Effector memory CD8-positive, alpha-beta T cell (primary cell): ENCODE results near the gene OPTC.
A peak's percentile ranks its signal among the peaks of the same experiment; 100 is the strongest.
"Not testable (repeated sequence)": the region's sequence is repeated elsewhere in the genome, so short reads cannot be mapped to it uniquely, and the experiment has no call there.

Source experiments
- ATAC-seq: fragments of 150-1000 bp; cut with Tn5 transposase; replicated peaks from 2 replicates; pipeline ENCODE4 v1.10.0; 2021; ENCODE audit warnings: mild to moderate bottlenecking, moderate library complexity
- DNase-seq, 3 experiments: peaks; one replicate each; pipeline ENCODE4 v3.0.0; 2021
- H3K27ac Mint-ChIP-seq, 2 donors: one replicate each; pipeline ENCODE4 v1.8.0; 2022; ENCODE audit warnings: mild to moderate bottlenecking in 2 of 2, mixed read lengths in 2 of 2, moderate library complexity in 2 of 2
- H3K27me3 Mint-ChIP-seq, 2 donors: one replicate each; pipeline ENCODE4 v1.8.0; 2022; ENCODE audit warnings: mixed read lengths in 2 of 2
- H3K36me3 Mint-ChIP-seq: one replicate; pipeline ENCODE4 v1.8.0; 2022; ENCODE audit warnings: mild to moderate bottlenecking, moderate library complexity, mixed read lengths; ENCODE audit not compliant: insufficient read depth
- H3K4me1 Mint-ChIP-seq, 2 donors: one replicate each; pipeline ENCODE4 v1.8.0; 2022; ENCODE audit warnings: low read depth in 2 of 2, mixed read lengths in 2 of 2
- H3K4me3 Mint-ChIP-seq, 2 donors: one replicate each; pipeline ENCODE4 v1.8.0; 2022; ENCODE audit warnings: mild to moderate bottlenecking in 2 of 2, mixed read lengths in 2 of 2, moderate library complexity in 2 of 2
- H3K9me3 Mint-ChIP-seq, 2 donors: one replicate each; pipeline ENCODE4 v1.8.0; 2022; ENCODE audit warnings: mixed read lengths in 2 of 2

The OPTC gene

GRCh38 chr1:203506858-203507626 lies 13.1 kb downstream of the OPTC start:
- peaks cover 0 to 4% of the 10 kb centered on the region in 2 donors for H3K4me1 Mint-ChIP-seq
- DNase-seq (no peak), ATAC-seq (no peak)
- H3K9me3 Mint-ChIP-seq = no peaks in the 10 kb centered on the region
- H3K27ac Mint-ChIP-seq = peak overlapping the region in 1 of 2 donors; percentile 81
- H3K36me3 Mint-ChIP-seq = no peaks in the 10 kb centered on the region
- H3K27me3 Mint-ChIP-seq = peaks cover 0 to 11% of the 10 kb centered on the region in 2 donors
- H3K4me3 Mint-ChIP-seq = no peak overlapping the region

GRCh38 chr1:203507759-203508158 lies 13.8 kb downstream of the OPTC start:
- H3K4me1 Mint-ChIP-seq = peaks cover 0 to 4% of the 10 kb centered on the region in 2 donors
- H3K4me3 Mint-ChIP-seq = no peak overlapping the region
- H3K27me3 Mint-ChIP-seq = peaks cover 5 to 14% of the 10 kb centered on the region in 2 donors
- no peaks in the 10 kb centered on the region for H3K36me3 Mint-ChIP-seq
- H3K27ac Mint-ChIP-seq = no peak overlapping the region
- ATAC-seq = no peak
- no peak for DNase-seq
- H3K9me3 Mint-ChIP-seq = no peaks in the 10 kb centered on the region

- ATAC-seq (no peak), DNase-seq (no peak)
- Mint-ChIP-seq H3K4me1 (peaks cover 0 to 6% of the 10 kb centered on the region in 2 donors), H3K9me3 (no peaks in the 10 kb centered on the region), H3K27ac (no peak overlapping the region), H3K27me3 (peaks cover 6 to 17% of the 10 kb centered on the region in 2 donors), H3K36me3 (no peaks in the 10 kb centered on the region), H3K4me3 (no peak overlapping the region)
Measured at GRCh38 chr1:203508463-203509073, 14.6 kb downstream of the OPTC start.

DNA sequence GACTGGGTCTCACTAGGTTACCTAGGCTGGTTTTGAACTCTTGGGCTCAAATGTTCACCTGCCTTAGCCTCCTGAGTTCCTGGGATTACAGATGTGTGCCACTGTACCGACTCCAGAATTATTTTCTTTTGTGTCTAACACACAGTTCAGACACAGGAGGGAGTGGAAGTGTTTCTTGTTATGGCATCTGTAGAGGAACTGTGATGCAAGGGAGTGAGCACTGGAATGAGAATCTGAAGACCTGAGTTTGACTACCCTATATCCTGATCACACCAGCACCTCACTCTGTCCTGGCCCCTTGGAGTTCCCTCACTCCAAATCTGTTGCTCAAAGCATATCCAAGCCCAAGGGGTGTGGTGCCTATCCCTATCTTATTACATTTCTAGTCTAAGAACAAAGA lies 15.2 kb downstream of the OPTC start:
- peaks cover 0 to 6% of the 10 kb centered on the region in 2 donors for H3K4me1 Mint-ChIP-seq
- no peak overlapping the region for H3K27ac Mint-ChIP-seq
- DNase-seq = no peak

GRCh38 chr1:203511513-203511912 lies 17.6 kb downstream of the OPTC start:
- no peak overlapping the region for H3K4me3 Mint-ChIP-seq
- H3K9me3 Mint-ChIP-seq = no peaks in the 10 kb centered on the region
- peaks cover 0 to 2% of the 10 kb centered on the region in 2 donors for H3K4me1 Mint-ChIP-seq
- DNase-seq (no peak), ATAC-seq (no peak)
- no peaks in the 10 kb centered on the region for H3K36me3 Mint-ChIP-seq
- H3K27ac Mint-ChIP-seq = no peak overlapping the region
- H3K27me3 Mint-ChIP-seq = peaks cover 22 to 33% of the 10 kb centered on the region in 2 donors

More for the DNA sequence above, 15.2 kb downstream of the OPTC start:
- peaks cover 8 to 17% of the 10 kb centered on the region in 2 donors for H3K27me3 Mint-ChIP-seq
- no peaks in the 10 kb centered on the region for H3K9me3 Mint-ChIP-seq
- H3K4me3 Mint-ChIP-seq = no peak overlapping the region
- no peaks in the 10 kb centered on the region for H3K36me3 Mint-ChIP-seq
- ATAC-seq = no peak

DNA sequence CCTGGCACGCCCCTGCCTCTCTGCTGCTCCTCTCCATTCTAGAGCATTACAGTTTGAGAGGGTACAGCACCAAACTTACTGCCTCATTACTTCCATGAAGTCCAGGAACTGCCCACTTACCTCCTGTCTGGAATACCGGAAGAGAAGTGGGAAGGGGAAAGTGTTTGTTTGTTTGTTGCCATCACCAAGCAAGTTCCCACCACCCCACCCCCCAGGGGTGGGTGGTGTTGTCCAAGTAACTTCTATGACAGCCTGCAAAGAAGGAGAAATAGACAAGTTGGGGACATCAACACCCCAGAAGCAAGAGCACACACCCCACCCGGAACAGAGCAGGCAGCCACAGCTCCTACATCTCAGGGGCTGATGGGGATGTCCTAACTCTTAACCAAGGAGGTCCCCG lies 18.0 kb downstream of the OPTC start:
- H3K4me1 Mint-ChIP-seq = peaks cover 0 to 2% of the 10 kb centered on the region in 2 donors
- no peak overlapping the region for H3K4me3 Mint-ChIP-seq
- no peak overlapping the region for H3K27ac Mint-ChIP-seq
- ATAC-seq (no peak), DNase-seq (no peak)
- peaks cover 22 to 33% of the 10 kb centered on the region in 2 donors for H3K27me3 Mint-ChIP-seq
- H3K36me3 Mint-ChIP-seq = no peaks in the 10 kb centered on the region
- no peaks in the 10 kb centered on the region for H3K9me3 Mint-ChIP-seq

GRCh38 chr1:203512517-203512847 lies 18.5 kb downstream of the OPTC start:
- DNase-seq (no peak), ATAC-seq (no peak)
- no peak overlapping the region for H3K27ac Mint-ChIP-seq
- H3K4me1 Mint-ChIP-seq = peaks cover 0 to 2% of the 10 kb centered on the region in 2 donors
- no peaks in the 10 kb centered on the region for H3K36me3 Mint-ChIP-seq
- no peak overlapping the region for H3K4me3 Mint-ChIP-seq
- H3K9me3 Mint-ChIP-seq = no peaks in the 10 kb centered on the region
- H3K27me3 Mint-ChIP-seq = peaks cover 22 to 33% of the 10 kb centered on the region in 2 donors

GRCh38 chr1:203512848-203513584 lies 19.1 kb downstream of the OPTC start:
- Mint-ChIP-seq H3K4me1 (peaks cover 0 to 2% of the 10 kb centered on the region in 2 donors), H3K9me3 (no peaks in the 10 kb centered on the region), H3K27ac (no peak overlapping the region), H3K27me3 (peaks cover 22 to 33% of the 10 kb centered on the region in 2 donors), H3K4me3 (no peak overlapping the region), H3K36me3 (no peaks in the 10 kb centered on the region)
- DNase-seq (no peak), ATAC-seq (peak; percentile 21)

GRCh38 chr1:203513585-203514031 lies 19.7 kb downstream of the OPTC start:
- peaks cover 0 to 2% of the 10 kb centered on the region in 2 donors for H3K4me1 Mint-ChIP-seq
- H3K36me3 Mint-ChIP-seq = no peaks in the 10 kb centered on the region
- no peaks in the 10 kb centered on the region for H3K9me3 Mint-ChIP-seq
- no peak overlapping the region for H3K4me3 Mint-ChIP-seq
- no peak overlapping the region for H3K27ac Mint-ChIP-seq
- H3K27me3 Mint-ChIP-seq = peaks cover 22 to 36% of the 10 kb centered on the region in 2 donors
- no peak for ATAC-seq
- no peak for DNase-seq

DNA sequence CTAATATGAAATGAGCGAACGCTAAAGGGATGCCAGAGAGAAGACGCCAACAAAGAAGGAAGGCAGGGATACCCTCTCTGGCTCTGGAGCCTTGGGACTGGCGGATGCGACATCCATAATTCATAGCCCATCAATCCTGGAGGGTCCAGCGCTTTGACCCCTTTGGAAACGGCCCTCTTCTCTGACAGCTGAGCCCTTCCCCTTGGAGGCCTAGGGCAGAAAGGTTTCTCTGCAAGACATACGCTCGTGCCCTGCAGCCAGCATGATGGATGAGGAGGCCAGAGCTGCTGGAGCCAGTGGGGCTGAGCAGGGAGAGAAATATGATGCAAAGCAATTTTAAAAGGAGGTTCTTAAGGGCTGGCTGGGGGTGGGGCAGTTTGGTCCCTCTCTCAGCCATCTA lies 22.2 kb downstream of the OPTC start:
- H3K4me1 Mint-ChIP-seq = peaks cover 0 to 2% of the 10 kb centered on the region in 2 donors
- H3K4me3 Mint-ChIP-seq = no peak overlapping the region
- DNase-seq = no peak
- no peaks in the 10 kb centered on the region for H3K36me3 Mint-ChIP-seq
- H3K9me3 Mint-ChIP-seq = no peaks in the 10 kb centered on the region
- H3K27me3 Mint-ChIP-seq = peaks cover 22 to 42% of the 10 kb centered on the region in 2 donors
- ATAC-seq = no peak
- H3K27ac Mint-ChIP-seq = no peak overlapping the region

GRCh38 chr1:203516906-203517305 lies 23.0 kb downstream of the OPTC start:
- H3K27ac Mint-ChIP-seq = no peak overlapping the region
- no peaks in the 10 kb centered on the region for H3K9me3 Mint-ChIP-seq
- DNase-seq (no peak), ATAC-seq (no peak)
- peaks cover 0 to 2% of the 10 kb centered on the region in 2 donors for H3K4me1 Mint-ChIP-seq
- H3K36me3 Mint-ChIP-seq = no peaks in the 10 kb centered on the region
- peaks cover 22 to 42% of the 10 kb centered on the region in 2 donors for H3K27me3 Mint-ChIP-seq
- no peak overlapping the region for H3K4me3 Mint-ChIP-seq

DNA sequence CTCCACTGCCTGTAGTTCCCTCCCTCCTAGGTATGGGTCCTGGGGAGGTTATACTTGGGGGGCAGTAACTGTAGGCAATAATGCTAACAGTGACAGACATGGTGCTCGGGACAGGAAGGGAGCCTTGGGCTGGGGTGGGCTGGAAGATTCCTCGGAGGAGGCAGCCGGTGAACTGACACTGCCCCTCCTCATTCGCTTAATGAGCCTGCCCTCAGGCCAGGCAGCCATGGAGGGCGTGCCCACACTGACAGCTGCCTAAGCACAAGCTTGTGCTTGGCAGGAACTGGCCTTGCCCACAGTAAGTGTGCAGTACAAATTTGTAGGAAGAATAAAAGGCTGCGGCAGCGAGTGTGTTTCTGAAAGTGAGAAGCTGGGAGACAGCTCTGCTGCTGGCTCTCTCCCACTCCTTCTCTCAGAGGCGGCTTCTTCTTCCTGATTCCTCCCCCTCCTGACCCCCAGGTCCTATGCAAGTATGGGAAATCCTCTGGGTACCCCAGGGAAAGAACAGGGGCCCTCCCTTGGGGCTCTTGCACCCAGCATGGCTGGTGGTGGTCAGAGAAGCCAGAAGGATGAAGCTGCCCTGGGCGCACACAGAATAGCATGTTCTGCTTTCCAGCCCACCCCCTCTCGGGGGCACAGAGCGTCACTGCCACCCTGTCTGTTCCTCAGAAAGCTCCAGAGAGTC lies 23.6 kb downstream of the OPTC start:
- H3K9me3 Mint-ChIP-seq = no peaks in the 10 kb centered on the region

GRCh38 chr1:203518139-203518538 lies 24.2 kb downstream of the OPTC start:
- H3K36me3 Mint-ChIP-seq = not testable (repeated sequence)

More for the DNA sequence above, 23.6 kb downstream of the OPTC start:
- no peak overlapping the region for H3K27ac Mint-ChIP-seq
- no peak for DNase-seq
- no peak for ATAC-seq
- no peak overlapping the region for H3K4me3 Mint-ChIP-seq
- H3K36me3 Mint-ChIP-seq = no peaks in the 10 kb centered on the region
- H3K4me1 Mint-ChIP-seq = peaks cover 0 to 2% of the 10 kb centered on the region in 2 donors
- peaks cover 19 to 41% of the 10 kb centered on the region in 2 donors for H3K27me3 Mint-ChIP-seq

More at GRCh38 chr1:203518139-203518538, 24.2 kb downstream of the OPTC start:
- H3K9me3 Mint-ChIP-seq, H3K4me3 Mint-ChIP-seq, H3K27ac Mint-ChIP-seq, ATAC-seq, DNase-seq, H3K4me1 Mint-ChIP-seq: not testable (repeated sequence)
- peaks cover 17 to 36% of the 10 kb centered on the region in 2 donors for H3K27me3 Mint-ChIP-seq
